Measurements from ENCODE around the gene CFAP90. TPM values are rescaled to one million over a fixed set of nuclear protein-coding genes. Genes with fewer than 3 reads are reported as not detected.

The CFAP90 gene
- not detected for total RNA-seq

GRCh38 chr5:7850395-7851239 lies at the start of gene CFAP90:
Gene CFAP90, minus strand, starts transcription at chr5:7851133. Its CDS starts 112 bp downstream, at chr5:7851021.
- Histone ChIP-seq H3K4me1 (peaks cover 0 to 13% of the 10 kb centered on the region in 2 donors), H3K36me3 (no peaks in the 10 kb centered on the region), H3K4me3 (peak within 1 kb of the TSS; percentile 52 to 58 (median 55)), H3K27me3 (peaks cover 19 to 31% (median 20%) of the 10 kb centered on the region in 3 donors), H3K9me3 (no peaks in the 10 kb centered on the region), H3K27ac (no peak within 1 kb of the TSS)
- intact Hi-C loops (cut with DNase I; ENCODE audit: low total_unique reads) = no loop called here
- in situ Hi-C loops (cut with MboI; ENCODE audit: low sequenced_read_pairs in 4 of 4) = loop anchor here in 2 of 4 donors (25.0 kb wide), 2 partner anchors 612 to 1213 kb away; partner anchors contain the start of genes NSUN2 (in 2 of the 2) and SRD5A1 (in 2 of the 2)
- peak in 1 of 2 donors; percentile 38 for ATAC-seq
- TF ChIP-seq CTCF (IDR thresholded peaks at IDR 0.05 in 4 of 5, conservative IDR thresholded peaks at IDR 0.05 in 1 of 5) (peak in 1 of 5 experiments; percentile 20), POLR2A (IDR thresholded peaks at IDR 0.05) (no peak)
- no peak for DNase-seq

- TF ChIP-seq CTCF (IDR thresholded peaks at IDR 0.05 in 4 of 5, conservative IDR thresholded peaks at IDR 0.05 in 1 of 5) (no peak), POLR2A (IDR thresholded peaks at IDR 0.05) (no peak)
- ATAC-seq (no peak), DNase-seq (no peak)
- Histone ChIP-seq H3K4me1 (no peaks in the 10 kb centered on the region), H3K27me3 (no peaks in the 10 kb centered on the region), H3K4me3 (no peak overlapping the region), H3K36me3 (peaks cover 3 to 96% of the 10 kb centered on the region in 2 donors), H3K27ac (no peak overlapping the region), H3K9me3 (no peaks in the 10 kb centered on the region)
- in situ Hi-C loops (cut with MboI; ENCODE audit: low sequenced_read_pairs in 4 of 4) = no loop called here
- intact Hi-C loops (cut with DNase I; ENCODE audit: low total_unique reads) = no loop called here
Observed at GRCh38 chr5:7897014-7897600, 46.2 kb upstream of the CFAP90 start.

- intact Hi-C loops (cut with DNase I; ENCODE audit: low total_unique reads) (no loop called here), in situ Hi-C loops (cut with MboI; ENCODE audit: low sequenced_read_pairs in 4 of 4) (no loop called here)
- H3K9me3 ChIP-seq = no peaks in the 10 kb centered on the region
- ATAC-seq (no peak), DNase-seq (no peak)
- H3K4me3 ChIP-seq = no peak overlapping the region
- H3K36me3 ChIP-seq = peaks cover 0 to 97% of the 10 kb centered on the region in 2 donors
- H3K27ac ChIP-seq = no peak overlapping the region
- no peaks in the 10 kb centered on the region for H3K27me3 ChIP-seq
- TF ChIP-seq POLR2A (IDR thresholded peaks at IDR 0.05) = no peak
- TF ChIP-seq CTCF (IDR thresholded peaks at IDR 0.05 in 4 of 5, conservative IDR thresholded peaks at IDR 0.05 in 1 of 5) = no peak
- H3K4me1 ChIP-seq = no peaks in the 10 kb centered on the region
Observed at GRCh38 chr5:7894860-7895259, 43.9 kb upstream of the CFAP90 start.

GRCh38 chr5:7894439-7894838 lies 43.5 kb upstream of the CFAP90 start:
- DNase-seq (no peak), ATAC-seq (no peak)
- intact Hi-C loops (cut with DNase I; ENCODE audit: low total_unique reads) (no loop called here), in situ Hi-C loops (cut with MboI; ENCODE audit: low sequenced_read_pairs in 4 of 4) (no loop called here)
- no peak overlapping the region for H3K4me3 ChIP-seq
- no peaks in the 10 kb centered on the region for H3K9me3 ChIP-seq
- no peaks in the 10 kb centered on the region for H3K4me1 ChIP-seq
- H3K27me3 ChIP-seq = no peaks in the 10 kb centered on the region
- TF ChIP-seq POLR2A (IDR thresholded peaks at IDR 0.05) (no peak), CTCF (IDR thresholded peaks at IDR 0.05 in 4 of 5, conservative IDR thresholded peaks at IDR 0.05 in 1 of 5) (no peak)
- no peak overlapping the region for H3K27ac ChIP-seq
- peaks cover 0 to 97% of the 10 kb centered on the region in 2 donors for H3K36me3 ChIP-seq

All from gastrocnemius medialis (tissue), 4 donors.